ENCODE results near the gene PCDHB7. TPM values are rescaled to one million over a fixed set of nuclear protein-coding genes. Genes with fewer than 3 reads are reported as not detected.
A peak's percentile ranks its signal among the peaks of the same experiment; 100 is the strongest.

Gene PCDHB7
- total and polyA plus RNA-seq, 2 of the 4 experiments (the other 2 are of a cell fraction): 0.18 to 0.38 TPM

DNA sequence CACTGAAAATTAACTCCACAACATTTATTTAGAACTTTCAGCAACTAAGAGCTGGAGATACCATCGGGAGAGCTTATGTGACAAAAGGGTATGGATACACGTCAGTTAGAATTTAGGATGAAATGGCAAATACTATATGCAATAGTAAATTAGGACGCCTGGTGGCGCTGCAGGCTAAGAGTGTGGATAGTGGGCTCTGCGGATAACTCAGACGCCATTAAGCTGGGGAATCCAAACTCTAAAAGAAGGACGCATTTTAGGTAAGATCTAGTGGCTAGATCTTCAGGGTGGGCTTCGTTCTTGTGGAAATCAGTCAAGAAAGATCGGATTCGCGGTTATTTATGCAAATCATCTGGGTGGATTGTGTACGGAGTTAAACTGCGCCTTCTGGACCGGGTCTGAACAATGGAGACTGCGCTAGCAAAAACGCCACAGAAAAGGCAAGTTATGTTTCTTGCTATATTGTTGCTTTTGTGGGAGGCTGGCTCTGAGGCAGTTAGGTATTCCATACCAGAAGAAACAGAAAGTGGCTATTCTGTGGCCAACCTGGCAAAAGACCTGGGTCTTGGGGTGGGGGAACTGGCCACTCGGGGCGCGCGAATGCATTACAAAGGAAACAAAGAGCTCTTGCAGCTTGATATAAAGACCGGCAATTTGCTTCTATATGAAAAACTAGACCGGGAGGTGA, 37.3 kb upstream of the PCDHB7 start, which contains the start of gene PCDHB5:
Gene PCDHB5 (plus strand): TSS at position 177 of the 688 bp plus-strand sequence. CDS start 229 bp downstream, at position 406.
- no TSS peak for BruUV-seq (replicated peaks)
- no peak for ATAC-seq (ENCODE audit: low read depth)
- dilution Hi-C loops (cut with HindIII; ENCODE audit: low sequenced_read_pairs, unreplicated experiment): no loop called here

More for the DNA sequence above, 37.3 kb upstream of the PCDHB7 start, which contains the start of gene PCDHB5:
- Histone ChIP-seq H3K9me3 (ENCODE audit: control insufficient read depth, insufficient read depth, low read length) (peaks cover 3% of the 10 kb centered on the region; the same call in 1 of the 2 replicates), H3K4me1 (ENCODE audit: control insufficient read depth, insufficient read depth, low read length) (no peaks in the 10 kb centered on the region), H2AK9ac (replicated peaks; ENCODE audit: low read depth, low read length, poor library complexity) (no peak within 1 kb of the TSS), H3K4ac (ENCODE audit: low read depth, low read length) (no peak within 1 kb of the TSS), H3K27ac (ENCODE audit: insufficient read depth, low read length) (no peak within 1 kb of the TSS), H3K79me1 (ENCODE audit: low read depth in 1 of 2, low read length in 2 of 2) (no peaks in the 10 kb centered on the region), H2BK20ac (ENCODE audit: low read depth, low read length) (no peak within 1 kb of the TSS), H3K4me2 (ENCODE audit: low read depth, low read length) (0 out of 2 replicates have a peak within 1 kb of the TSS, but pooled peaks have one; percentile 10), H3K23ac (ENCODE audit: low read depth, low read length) (no peak within 1 kb of the TSS), H3K36me3 (ENCODE audit: control insufficient read depth, insufficient read depth, low read length) (no peaks in the 10 kb centered on the region), H2BK15ac (ENCODE audit: low read depth, low read length) (no peak within 1 kb of the TSS), H3K27me3 (ENCODE audit: control insufficient read depth, insufficient read depth, low read length) (no peaks in the 10 kb centered on the region), H2AK5ac (ENCODE audit: low read depth, low read length) (no peak within 1 kb of the TSS), H2AFZ (replicated peaks; ENCODE audit: low read length, poor library complexity) (peak within 1 kb of the TSS; percentile 40), H4K5ac (ENCODE audit: low read depth, low read length) (no peak within 1 kb of the TSS), H3K9me1 (ENCODE audit: insufficient read depth, low read length) (no peaks in the 10 kb centered on the region), H4K20me1 (ENCODE audit: insufficient read depth, low read length) (no peaks in the 10 kb centered on the region), H3K18ac (ENCODE audit: low read depth, low read length) (no peak within 1 kb of the TSS), H4K91ac (ENCODE audit: insufficient read depth, low read depth, low read length) (no peak within 1 kb of the TSS), H4K8ac (ENCODE audit: low read depth in 2 of 2, low read length in 2 of 2) (no peak within 1 kb of the TSS), H3K9ac (ENCODE audit: low read depth, low read length) (peak within 1 kb of the TSS; percentile 11; the same call in 1 of the 2 replicates), H3K14ac (replicated peaks; ENCODE audit: low read depth, low read length) (no peak within 1 kb of the TSS), H2BK5ac (ENCODE audit: low read depth, low read length, poor library complexity, severe bottlenecking) (no peak within 1 kb of the TSS), H3K56ac (ENCODE audit: extremely low read depth, insufficient read depth, low read length) (no peak within 1 kb of the TSS), H2BK120ac (ENCODE audit: low read depth, low read length) (no peak within 1 kb of the TSS), H3K4me3 (ENCODE audit: insufficient read depth, low read depth, low read length) (peak within 1 kb of the TSS; percentile 45)
- intact Hi-C loops (cut with micrococcal nuclease) (no loop called here), in situ Hi-C loops (cut with MboI; ENCODE audit: low sequenced_read_pairs) (no loop called here)
- TF ChIP-seq RAD21 (IDR thresholded peaks at IDR 0.05; ENCODE audit: low read length) (0 out of 2 replicates have a peak, but pooled peaks have one; percentile 10), RFX5 (IDR thresholded peaks at IDR 0.05; ENCODE audit: low read depth, low read length) (no peak), NFE2L2 (IDR thresholded peaks at IDR 0.05; ENCODE audit: low read depth, low read length) (no peak), MXI1 (IDR thresholded peaks at IDR 0.05; ENCODE audit: borderline replicate concordance, low read depth, low read length) (no peak), MAZ (IDR thresholded peaks at IDR 0.05; ENCODE audit: borderline replicate concordance, low read depth, low read length) (no peak), BHLHE40 (IDR thresholded peaks at IDR 0.05; ENCODE audit: low read depth, low read length) (no peak), SMC3 (IDR thresholded peaks at IDR 0.05; ENCODE audit: low read depth, low read length) (no peak)
- TF ChIP-seq, protein P1, sequence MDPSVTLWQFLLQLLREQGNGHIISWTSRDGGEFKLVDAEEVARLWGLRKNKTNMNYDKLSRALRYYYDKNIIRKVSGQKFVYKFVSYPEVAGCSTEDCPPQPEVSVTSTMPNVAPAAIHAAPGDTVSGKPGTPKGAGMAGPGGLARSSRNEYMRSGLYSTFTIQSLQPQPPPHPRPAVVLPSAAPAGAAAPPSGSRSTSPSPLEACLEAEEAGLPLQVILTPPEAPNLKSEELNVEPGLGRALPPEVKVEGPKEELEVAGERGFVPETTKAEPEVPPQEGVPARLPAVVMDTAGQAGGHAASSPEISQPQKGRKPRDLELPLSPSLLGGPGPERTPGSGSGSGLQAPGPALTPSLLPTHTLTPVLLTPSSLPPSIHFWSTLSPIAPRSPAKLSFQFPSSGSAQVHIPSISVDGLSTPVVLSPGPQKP (IDR thresholded peaks at IDR 0.05; ENCODE audit: borderline replicate concordance, low read depth, low read length): no peak
- TF ChIP-seq, protein P2, sequence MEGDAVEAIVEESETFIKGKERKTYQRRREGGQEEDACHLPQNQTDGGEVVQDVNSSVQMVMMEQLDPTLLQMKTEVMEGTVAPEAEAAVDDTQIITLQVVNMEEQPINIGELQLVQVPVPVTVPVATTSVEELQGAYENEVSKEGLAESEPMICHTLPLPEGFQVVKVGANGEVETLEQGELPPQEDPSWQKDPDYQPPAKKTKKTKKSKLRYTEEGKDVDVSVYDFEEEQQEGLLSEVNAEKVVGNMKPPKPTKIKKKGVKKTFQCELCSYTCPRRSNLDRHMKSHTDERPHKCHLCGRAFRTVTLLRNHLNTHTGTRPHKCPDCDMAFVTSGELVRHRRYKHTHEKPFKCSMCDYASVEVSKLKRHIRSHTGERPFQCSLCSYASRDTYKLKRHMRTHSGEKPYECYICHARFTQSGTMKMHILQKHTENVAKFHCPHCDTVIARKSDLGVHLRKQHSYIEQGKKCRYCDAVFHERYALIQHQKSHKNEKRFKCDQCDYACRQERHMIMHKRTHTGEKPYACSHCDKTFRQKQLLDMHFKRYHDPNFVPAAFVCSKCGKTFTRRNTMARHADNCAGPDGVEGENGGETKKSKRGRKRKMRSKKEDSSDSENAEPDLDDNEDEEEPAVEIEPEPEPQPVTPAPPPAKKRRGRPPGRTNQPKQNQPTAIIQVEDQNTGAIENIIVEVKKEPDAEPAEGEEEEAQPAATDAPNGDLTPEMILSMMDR (conservative IDR thresholded peaks at IDR 0.05; ENCODE audit: low read depth, low read length): peak; percentile 25; the same call in 1 of the 2 replicates
- CTCF ChIA-PET: interaction anchor here (0.5 kb wide), 1 partner anchor 109 kb away, joined by 3 read pairs; no protein-coding TSS in a partner anchor
- POLR2A ChIA-PET (ENCODE audit: unreplicated experiment): no interaction called here
- no peak for DNase-seq
- WGBS, 2 experiments (ENCODE audit: extremely low coverage in 2 of 2, insufficient read length in 1 of 2): 25% methylated on average over 18 of the region's 22 CpGs; no CpG with 5 or more reads in 1 of the 2 experiments

Data from IMR-90 (cell line).